ENCODE results near the gene ADSS1. TPM values are rescaled to one million over a fixed set of nuclear protein-coding genes. Genes with fewer than 3 reads are reported as not detected.

Gene ADSS1
- total RNA-seq, 1 experiment from 2014 or later: 10.0 TPM

DNA sequence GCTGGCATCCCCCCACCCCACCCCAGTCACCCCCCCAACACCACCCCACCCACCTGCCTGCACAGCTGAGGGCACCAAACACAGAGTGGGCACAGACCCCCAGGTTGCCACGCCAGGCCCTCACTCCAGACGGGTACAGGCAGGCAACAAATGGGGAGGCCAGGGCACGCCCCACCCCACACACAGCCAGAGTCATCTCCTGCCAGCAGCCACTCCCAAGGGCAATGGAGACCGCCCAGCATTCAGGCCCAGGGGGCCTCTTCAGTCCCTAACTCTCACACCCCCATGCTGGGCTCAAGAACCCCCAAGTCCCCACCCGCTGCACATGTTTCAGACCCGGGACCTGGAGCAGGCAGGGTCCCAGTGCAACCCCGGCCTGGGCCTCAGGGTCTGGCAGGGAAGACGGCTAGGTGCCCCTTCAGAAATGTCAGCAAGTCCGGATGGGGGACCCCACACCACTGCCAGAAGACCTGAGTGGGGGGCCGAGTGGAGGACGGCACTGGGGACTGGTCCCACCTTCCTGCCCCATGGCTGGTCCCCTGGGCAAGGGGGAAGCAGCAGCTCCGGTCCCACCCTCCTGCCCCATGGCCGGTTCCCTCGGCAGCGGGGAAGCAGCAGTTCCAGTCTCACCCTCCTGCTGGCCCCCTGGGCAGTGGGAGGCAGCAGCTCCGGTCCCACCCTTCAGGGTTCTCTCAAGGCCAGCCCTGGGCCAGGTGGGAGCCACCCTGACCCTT, 59.6 kb downstream of the ADSS1 start (continued):
- TF ChIP-seq NFATC4 (CRISPR knock-in tag; IDR thresholded peaks at IDR 0.05) (no peak), GABPB1 (CRISPR knock-in tag; IDR thresholded peaks at IDR 0.05) (no peak)

DNA sequence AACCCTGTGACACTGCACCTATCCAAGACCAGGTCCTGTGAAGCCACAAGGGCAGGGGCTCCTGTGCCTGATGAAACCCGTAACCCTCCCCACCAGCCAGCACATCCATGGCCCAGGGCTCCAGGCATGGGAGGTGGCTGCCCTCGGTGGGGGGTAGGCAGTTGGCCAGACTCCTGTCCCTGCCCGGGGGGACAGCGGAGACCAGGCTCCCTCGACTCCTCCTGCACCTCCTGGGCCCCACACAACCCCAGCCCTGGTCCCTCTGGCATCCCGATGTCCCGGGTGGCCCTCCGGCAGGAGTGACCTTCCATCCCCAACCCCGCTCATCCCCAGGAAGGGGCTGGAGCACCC, 60.2 kb downstream of the ADSS1 start:
- Mint-ChIP-seq H3K27ac (no peak overlapping the region), H3K9me3 (no peaks in the 10 kb centered on the region), H3K4me1 (no peaks in the 10 kb centered on the region), H3K4me3 (no peak overlapping the region), H3K36me3 (no peaks in the 10 kb centered on the region), H3K27me3 (ENCODE audit: low read depth) (no peaks in the 10 kb centered on the region)
- ChIA-PET CTCF (interaction anchor here (0.7 to 1.3 kb wide), 3 partner anchors 13 to 43 kb away, joined by 3 to 6 read pairs (median 3); no protein-coding TSS in a partner anchor), POLR2A (no interaction called here)
- DNase-seq (ENCODE audit: low spot score) (no peak), ATAC-seq (no peak)
- TF ChIP-seq, protein P1, sequence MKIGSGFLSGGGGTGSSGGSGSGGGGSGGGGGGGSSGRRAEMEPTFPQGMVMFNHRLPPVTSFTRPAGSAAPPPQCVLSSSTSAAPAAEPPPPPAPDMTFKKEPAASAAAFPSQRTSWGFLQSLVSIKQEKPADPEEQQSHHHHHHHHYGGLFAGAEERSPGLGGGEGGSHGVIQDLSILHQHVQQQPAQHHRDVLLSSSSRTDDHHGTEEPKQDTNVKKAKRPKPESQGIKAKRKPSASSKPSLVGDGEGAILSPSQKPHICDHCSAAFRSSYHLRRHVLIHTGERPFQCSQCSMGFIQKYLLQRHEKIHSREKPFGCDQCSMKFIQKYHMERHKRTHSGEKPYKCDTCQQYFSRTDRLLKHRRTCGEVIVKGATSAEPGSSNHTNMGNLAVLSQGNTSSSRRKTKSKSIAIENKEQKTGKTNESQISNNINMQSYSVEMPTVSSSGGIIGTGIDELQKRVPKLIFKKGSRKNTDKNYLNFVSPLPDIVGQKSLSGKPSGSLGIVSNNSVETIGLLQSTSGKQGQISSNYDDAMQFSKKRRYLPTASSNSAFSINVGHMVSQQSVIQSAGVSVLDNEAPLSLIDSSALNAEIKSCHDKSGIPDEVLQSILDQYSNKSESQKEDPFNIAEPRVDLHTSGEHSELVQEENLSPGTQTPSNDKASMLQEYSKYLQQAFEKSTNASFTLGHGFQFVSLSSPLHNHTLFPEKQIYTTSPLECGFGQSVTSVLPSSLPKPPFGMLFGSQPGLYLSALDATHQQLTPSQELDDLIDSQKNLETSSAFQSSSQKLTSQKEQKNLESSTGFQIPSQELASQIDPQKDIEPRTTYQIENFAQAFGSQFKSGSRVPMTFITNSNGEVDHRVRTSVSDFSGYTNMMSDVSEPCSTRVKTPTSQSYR (CRISPR knock-in tag; IDR thresholded peaks at IDR 0.05): no peak
- TF ChIP-seq, protein P2, sequence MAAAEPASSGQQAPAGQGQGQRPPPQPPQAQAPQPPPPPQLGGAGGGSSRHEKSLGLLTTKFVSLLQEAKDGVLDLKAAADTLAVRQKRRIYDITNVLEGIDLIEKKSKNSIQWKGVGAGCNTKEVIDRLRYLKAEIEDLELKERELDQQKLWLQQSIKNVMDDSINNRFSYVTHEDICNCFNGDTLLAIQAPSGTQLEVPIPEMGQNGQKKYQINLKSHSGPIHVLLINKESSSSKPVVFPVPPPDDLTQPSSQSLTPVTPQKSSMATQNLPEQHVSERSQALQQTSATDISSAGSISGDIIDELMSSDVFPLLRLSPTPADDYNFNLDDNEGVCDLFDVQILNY (CRISPR knock-in tag; IDR thresholded peaks at IDR 0.05): no peak
- no peak for TF ChIP-seq TEAD1 (CRISPR knock-in tag; IDR thresholded peaks at IDR 0.05)
- TF ChIP-seq ZNF121 (CRISPR knock-in tag; IDR thresholded peaks at IDR 0.05): no peak
- TF ChIP-seq ZMAT4 (CRISPR knock-in tag; IDR thresholded peaks at IDR 0.05): no peak
- no peak for TF ChIP-seq NFE2L1 (CRISPR knock-in tag; IDR thresholded peaks at IDR 0.05)
- TF ChIP-seq, protein P3, sequence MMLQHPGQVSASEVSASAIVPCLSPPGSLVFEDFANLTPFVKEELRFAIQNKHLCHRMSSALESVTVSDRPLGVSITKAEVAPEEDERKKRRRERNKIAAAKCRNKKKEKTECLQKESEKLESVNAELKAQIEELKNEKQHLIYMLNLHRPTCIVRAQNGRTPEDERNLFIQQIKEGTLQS (CRISPR knock-in tag; conservative IDR thresholded peaks at IDR 0.05): no peak

DNA sequence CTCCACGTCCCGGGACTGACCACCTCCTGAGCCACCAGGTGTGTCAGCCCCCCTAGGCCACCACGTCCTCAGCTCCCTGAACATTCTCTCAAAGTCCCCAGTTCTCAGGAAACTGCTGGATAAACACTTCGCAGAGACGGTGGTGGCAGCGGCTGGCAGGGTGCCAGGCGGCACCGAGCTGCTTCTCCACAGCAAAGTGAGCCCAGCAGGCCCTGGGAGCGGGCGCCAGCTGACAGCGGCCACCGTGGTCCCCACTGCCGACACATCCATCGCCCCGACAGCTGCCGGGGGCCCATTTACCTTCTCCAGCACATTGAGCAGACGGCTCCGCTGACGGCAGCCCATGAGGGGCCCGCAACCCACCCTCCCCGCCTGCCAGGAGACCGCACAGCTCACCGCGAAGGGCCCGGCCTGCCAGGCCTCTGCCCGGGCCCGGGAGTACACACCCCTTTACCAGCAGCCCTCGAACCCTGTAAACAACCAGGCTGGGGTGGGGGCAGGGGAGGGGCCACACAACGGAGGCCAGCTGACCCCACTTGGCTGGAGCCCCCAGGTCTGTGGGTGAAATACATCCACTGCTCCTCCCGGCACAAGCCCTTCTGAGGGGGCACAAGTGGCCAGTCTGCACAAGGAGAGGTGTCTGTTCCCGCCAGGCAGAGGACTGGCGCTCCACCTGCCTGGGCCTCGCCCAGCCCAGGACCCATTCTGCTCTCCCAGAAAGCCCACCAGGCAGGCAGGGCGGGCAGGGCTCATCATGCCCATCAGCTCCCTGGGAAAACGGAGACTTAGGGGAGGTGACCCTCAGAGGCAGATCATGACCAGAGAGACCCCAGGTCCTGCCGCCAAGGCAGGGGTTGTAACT, 61.0 kb downstream of the ADSS1 start:
- CTCF ChIA-PET: interaction anchor here (1.1 to 1.3 kb wide), 2 partner anchors 14 to 16 kb away, joined by 3 to 6 read pairs; no protein-coding TSS in a partner anchor
- Mint-ChIP-seq H3K4me3 (no peak overlapping the region), H3K27ac (no peak overlapping the region), H3K27me3 (ENCODE audit: low read depth) (no peaks in the 10 kb centered on the region), H3K36me3 (no peaks in the 10 kb centered on the region), H3K9me3 (no peaks in the 10 kb centered on the region), H3K4me1 (no peaks in the 10 kb centered on the region)
- ATAC-seq (no peak), DNase-seq (ENCODE audit: low spot score) (no peak)
- POLR2A ChIA-PET: no interaction called here
- TF ChIP-seq, protein P4, sequence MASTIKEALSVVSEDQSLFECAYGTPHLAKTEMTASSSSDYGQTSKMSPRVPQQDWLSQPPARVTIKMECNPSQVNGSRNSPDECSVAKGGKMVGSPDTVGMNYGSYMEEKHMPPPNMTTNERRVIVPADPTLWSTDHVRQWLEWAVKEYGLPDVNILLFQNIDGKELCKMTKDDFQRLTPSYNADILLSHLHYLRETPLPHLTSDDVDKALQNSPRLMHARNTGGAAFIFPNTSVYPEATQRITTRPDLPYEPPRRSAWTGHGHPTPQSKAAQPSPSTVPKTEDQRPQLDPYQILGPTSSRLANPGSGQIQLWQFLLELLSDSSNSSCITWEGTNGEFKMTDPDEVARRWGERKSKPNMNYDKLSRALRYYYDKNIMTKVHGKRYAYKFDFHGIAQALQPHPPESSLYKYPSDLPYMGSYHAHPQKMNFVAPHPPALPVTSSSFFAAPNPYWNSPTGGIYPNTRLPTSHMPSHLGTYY (CRISPR knock-in tag; IDR thresholded peaks at IDR 0.05): no peak
- no peak for TF ChIP-seq ELF4 (CRISPR knock-in tag; IDR thresholded peaks at IDR 0.05; ENCODE audit: low read depth)
- TF ChIP-seq, protein P5, sequence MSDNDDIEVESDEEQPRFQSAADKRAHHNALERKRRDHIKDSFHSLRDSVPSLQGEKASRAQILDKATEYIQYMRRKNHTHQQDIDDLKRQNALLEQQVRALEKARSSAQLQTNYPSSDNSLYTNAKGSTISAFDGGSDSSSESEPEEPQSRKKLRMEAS (CRISPR knock-in tag; IDR thresholded peaks at IDR 0.05): no peak

- Mint-ChIP-seq H3K27ac (no peak overlapping the region), H3K4me1 (no peaks in the 10 kb centered on the region), H3K4me3 (no peak overlapping the region), H3K36me3 (no peaks in the 10 kb centered on the region), H3K27me3 (ENCODE audit: low read depth) (no peaks in the 10 kb centered on the region), H3K9me3 (no peaks in the 10 kb centered on the region)
- POLR2A ChIA-PET: no interaction called here
- CTCF ChIA-PET: interaction anchor here (1.3 kb wide), 1 partner anchor 17 kb away, joined by 6 read pairs; no protein-coding TSS in a partner anchor
- ATAC-seq (no peak), DNase-seq (ENCODE audit: low spot score) (no peak)
- TF ChIP-seq ZNF232 (CRISPR knock-in tag; IDR thresholded peaks at IDR 0.05) (no peak), STAT6 (CRISPR knock-in tag; conservative IDR thresholded peaks at IDR 0.05; ENCODE audit: low read depth) (no peak), ZBTB21 (CRISPR knock-in tag; IDR thresholded peaks at IDR 0.05; ENCODE audit: borderline replicate concordance) (no peak), KAT7 (CRISPR knock-in tag; IDR thresholded peaks at IDR 0.05; ENCODE audit: borderline replicate concordance) (no peak), MXD4 (CRISPR knock-in tag; IDR thresholded peaks at IDR 0.05; ENCODE audit: borderline replicate concordance) (no peak), TCF7 (CRISPR knock-in tag; IDR thresholded peaks at IDR 0.05; ENCODE audit: low read depth) (no peak), SMAD4 (CRISPR knock-in tag; IDR thresholded peaks at IDR 0.05) (no peak)
Measured at GRCh38 chr14:104785708-104786080, 61.7 kb downstream of the ADSS1 start.
